ENCODE measurements around the gene NTM.
"Not testable (repeated sequence)": the region's sequence is repeated elsewhere in the genome, so short reads cannot be mapped to it uniquely, and the experiment has no call there.

The NTM gene

DNA sequence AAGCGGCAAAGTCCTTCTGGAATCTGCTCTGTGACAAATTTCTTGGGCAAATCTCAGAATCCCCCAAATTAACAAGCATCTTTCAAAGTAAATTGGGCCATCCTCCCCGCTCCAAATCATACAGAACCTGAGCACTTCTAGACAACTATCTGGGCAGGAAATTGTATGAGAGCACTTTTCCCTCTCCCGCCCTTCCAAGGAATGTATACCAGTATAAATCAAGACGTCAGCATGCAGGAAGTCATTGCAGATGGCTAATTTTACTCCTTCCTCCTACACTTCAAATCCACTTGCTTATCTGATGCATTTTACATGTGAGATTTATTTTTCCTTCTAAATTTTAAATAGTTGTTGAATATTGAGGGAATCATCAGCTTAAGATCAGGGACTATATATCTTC lies 52.1 kb downstream of the NTM start:
- no peak for TF ChIP-seq EZH2phosphoT487 (IDR thresholded peaks at IDR 0.05; ENCODE audit: borderline replicate concordance)
- TF ChIP-seq, protein P1, sequence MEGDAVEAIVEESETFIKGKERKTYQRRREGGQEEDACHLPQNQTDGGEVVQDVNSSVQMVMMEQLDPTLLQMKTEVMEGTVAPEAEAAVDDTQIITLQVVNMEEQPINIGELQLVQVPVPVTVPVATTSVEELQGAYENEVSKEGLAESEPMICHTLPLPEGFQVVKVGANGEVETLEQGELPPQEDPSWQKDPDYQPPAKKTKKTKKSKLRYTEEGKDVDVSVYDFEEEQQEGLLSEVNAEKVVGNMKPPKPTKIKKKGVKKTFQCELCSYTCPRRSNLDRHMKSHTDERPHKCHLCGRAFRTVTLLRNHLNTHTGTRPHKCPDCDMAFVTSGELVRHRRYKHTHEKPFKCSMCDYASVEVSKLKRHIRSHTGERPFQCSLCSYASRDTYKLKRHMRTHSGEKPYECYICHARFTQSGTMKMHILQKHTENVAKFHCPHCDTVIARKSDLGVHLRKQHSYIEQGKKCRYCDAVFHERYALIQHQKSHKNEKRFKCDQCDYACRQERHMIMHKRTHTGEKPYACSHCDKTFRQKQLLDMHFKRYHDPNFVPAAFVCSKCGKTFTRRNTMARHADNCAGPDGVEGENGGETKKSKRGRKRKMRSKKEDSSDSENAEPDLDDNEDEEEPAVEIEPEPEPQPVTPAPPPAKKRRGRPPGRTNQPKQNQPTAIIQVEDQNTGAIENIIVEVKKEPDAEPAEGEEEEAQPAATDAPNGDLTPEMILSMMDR (conservative IDR thresholded peaks at IDR 0.05; ENCODE audit: low read length): no peak
- Histone ChIP-seq H3K4me1 (ENCODE audit: insufficient read depth, low read length, poor library complexity, severe bottlenecking) (no peaks in the 10 kb centered on the region), H4K20me1 (ENCODE audit: insufficient read depth, low read length, poor library complexity, severe bottlenecking) (no peaks in the 10 kb centered on the region), H2AFZ (ENCODE audit: low read length) (no peak overlapping the region), H3K79me2 (ENCODE audit: insufficient read depth, low read length) (no peaks in the 10 kb centered on the region), H3K9me3 (ENCODE audit: insufficient read depth, low read depth, low read length) (no peaks in the 10 kb centered on the region), H3F3A (ENCODE audit: low read depth) (no peaks in the 10 kb centered on the region), H3K9me2 (replicated peaks; ENCODE audit: low read depth, low read length) (no peaks in the 10 kb centered on the region), H3K36me3 (ENCODE audit: insufficient read depth, low read length) (no peaks in the 10 kb centered on the region), H3K4me2 (ENCODE audit: low read depth, low read length, poor library complexity, severe bottlenecking) (no peak overlapping the region), H3K9ac (ENCODE audit: low read depth, low read length, poor library complexity, severe bottlenecking) (no peak overlapping the region), H3K27me3 (ENCODE audit: insufficient read depth, low read length, poor library complexity, severe bottlenecking) (no peaks in the 10 kb centered on the region), H3K4me3 (ENCODE audit: low read length, poor library complexity, severe bottlenecking) (no peak overlapping the region)

DNA sequence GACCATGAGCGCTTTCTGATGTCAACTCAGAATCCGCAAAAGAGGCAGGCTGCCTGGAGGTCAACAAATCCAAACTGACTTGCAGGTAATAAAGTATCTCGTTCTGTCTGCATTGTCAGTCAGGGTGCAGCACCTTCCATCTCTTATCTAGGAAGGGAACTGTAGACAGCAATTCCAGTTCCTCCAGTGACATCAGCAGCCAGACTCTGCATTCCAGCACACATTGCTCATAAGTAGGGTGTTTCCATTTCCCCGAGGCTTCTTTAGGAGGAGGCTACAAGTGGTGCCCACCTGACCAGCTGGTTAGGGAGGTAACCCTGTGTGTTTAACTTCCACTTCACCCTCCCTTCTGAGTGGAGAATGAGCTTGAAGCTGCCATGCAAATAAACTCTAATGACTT lies 53.3 kb downstream of the NTM start:
- Histone ChIP-seq H3F3A (ENCODE audit: low read depth) (no peaks in the 10 kb centered on the region), H3K4me3 (ENCODE audit: low read length, poor library complexity, severe bottlenecking) (no peak overlapping the region), H3K9ac (ENCODE audit: low read depth, low read length, poor library complexity, severe bottlenecking) (no peak overlapping the region), H3K9me2 (replicated peaks; ENCODE audit: low read depth, low read length) (no peaks in the 10 kb centered on the region), H3K4me1 (ENCODE audit: insufficient read depth, low read length, poor library complexity, severe bottlenecking) (no peaks in the 10 kb centered on the region), H2AFZ (ENCODE audit: low read length) (no peak overlapping the region), H3K79me2 (ENCODE audit: insufficient read depth, low read length) (no peaks in the 10 kb centered on the region), H3K4me2 (ENCODE audit: low read depth, low read length, poor library complexity, severe bottlenecking) (no peak overlapping the region), H3K9me3 (ENCODE audit: insufficient read depth, low read depth, low read length) (no peaks in the 10 kb centered on the region), H3K27me3 (ENCODE audit: insufficient read depth, low read length, poor library complexity, severe bottlenecking) (no peaks in the 10 kb centered on the region), H4K20me1 (ENCODE audit: insufficient read depth, low read length, poor library complexity, severe bottlenecking) (no peaks in the 10 kb centered on the region), H3K36me3 (ENCODE audit: insufficient read depth, low read length) (no peaks in the 10 kb centered on the region)
- TF ChIP-seq EZH2phosphoT487 (IDR thresholded peaks at IDR 0.05; ENCODE audit: borderline replicate concordance): no peak
- TF ChIP-seq, protein P1 (conservative IDR thresholded peaks at IDR 0.05; ENCODE audit: low read length): no peak

DNA sequence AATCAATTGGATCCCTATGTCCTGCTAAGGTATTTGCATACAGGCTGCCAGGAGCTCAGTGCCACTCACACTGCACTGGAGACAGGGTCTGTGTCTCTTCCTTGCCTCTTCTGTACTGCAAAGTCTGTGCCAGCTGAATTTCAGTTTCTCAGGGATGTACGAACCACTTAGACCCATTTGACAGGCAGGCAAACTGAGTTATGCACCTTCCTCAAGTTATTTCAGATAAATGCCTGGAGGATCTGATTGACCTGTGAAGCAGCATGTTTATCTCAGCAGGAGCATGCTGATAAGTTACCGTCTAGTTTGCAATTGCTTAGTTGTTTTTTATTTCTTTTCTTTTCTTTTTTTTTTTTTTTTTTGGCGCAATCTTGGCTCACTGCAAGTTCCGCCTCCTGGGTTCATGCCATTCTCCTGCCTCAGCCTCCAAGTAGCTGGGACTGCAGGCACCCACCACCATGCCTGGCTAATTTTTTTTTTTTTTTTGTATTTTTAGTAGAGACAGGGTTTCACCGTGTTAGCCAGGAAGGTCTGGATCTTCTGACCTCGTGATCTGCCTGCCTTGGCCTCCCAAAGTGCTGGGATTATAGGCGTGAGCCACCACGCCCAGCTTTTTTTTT lies 54.0 kb downstream of the NTM start:
- H3K4me2 ChIP-seq (ENCODE audit: low read depth, low read length, poor library complexity, severe bottlenecking); H3K9me3 ChIP-seq (ENCODE audit: insufficient read depth, low read depth, low read length); H3K4me1 ChIP-seq (ENCODE audit: insufficient read depth, low read length, poor library complexity, severe bottlenecking); H3K9me2 ChIP-seq (replicated peaks; ENCODE audit: low read depth, low read length); H3K79me2 ChIP-seq (ENCODE audit: insufficient read depth, low read length); H3K27me3 ChIP-seq (ENCODE audit: insufficient read depth, low read length, poor library complexity, severe bottlenecking); H3F3A ChIP-seq (ENCODE audit: low read depth); H3K36me3 ChIP-seq (ENCODE audit: insufficient read depth, low read length); H2AFZ ChIP-seq (ENCODE audit: low read length); H3K4me3 ChIP-seq (ENCODE audit: low read length, poor library complexity, severe bottlenecking); H3K9ac ChIP-seq (ENCODE audit: low read depth, low read length, poor library complexity, severe bottlenecking); H4K20me1 ChIP-seq (ENCODE audit: insufficient read depth, low read length, poor library complexity, severe bottlenecking): not testable (repeated sequence)

DNA sequence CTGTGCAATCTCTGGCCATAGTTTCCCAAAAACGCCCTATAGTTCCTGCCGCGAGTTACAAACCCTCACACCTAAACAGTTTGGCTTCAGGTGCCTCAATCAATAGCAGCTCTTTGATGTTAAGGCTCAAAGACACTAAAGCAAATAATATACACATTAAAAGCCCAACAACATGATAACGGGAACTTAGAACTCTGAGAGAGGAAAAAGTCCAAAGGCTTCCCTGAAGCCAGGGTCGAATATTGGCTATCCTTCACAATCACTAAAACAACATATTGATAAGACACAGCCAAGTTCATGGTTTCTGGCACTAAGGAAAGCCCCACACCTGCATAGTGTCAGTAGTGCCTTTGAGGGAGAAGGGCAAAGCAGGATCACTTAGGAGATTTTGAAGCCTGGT lies 54.9 kb downstream of the NTM start:
- H3K27me3 ChIP-seq (ENCODE audit: insufficient read depth, low read length, poor library complexity, severe bottlenecking): no peaks in the 10 kb centered on the region
- no peak for TF ChIP-seq EZH2phosphoT487 (IDR thresholded peaks at IDR 0.05; ENCODE audit: borderline replicate concordance)
- TF ChIP-seq, protein P1 (conservative IDR thresholded peaks at IDR 0.05; ENCODE audit: low read length): no peak
- H2AFZ ChIP-seq (ENCODE audit: low read length): no peak overlapping the region

More for the DNA sequence above, 54.9 kb downstream of the NTM start:
- H3K4me2 ChIP-seq (ENCODE audit: low read depth, low read length, poor library complexity, severe bottlenecking): no peak overlapping the region
- no peaks in the 10 kb centered on the region for H3F3A ChIP-seq (ENCODE audit: low read depth)
- no peaks in the 10 kb centered on the region for H3K36me3 ChIP-seq (ENCODE audit: insufficient read depth, low read length)
- no peak overlapping the region for H3K4me3 ChIP-seq (ENCODE audit: low read length, poor library complexity, severe bottlenecking)
- H3K9me3 ChIP-seq (ENCODE audit: insufficient read depth, low read depth, low read length): no peaks in the 10 kb centered on the region
- no peaks in the 10 kb centered on the region for H4K20me1 ChIP-seq (ENCODE audit: insufficient read depth, low read length, poor library complexity, severe bottlenecking)
- H3K4me1 ChIP-seq (ENCODE audit: insufficient read depth, low read length, poor library complexity, severe bottlenecking): no peaks in the 10 kb centered on the region
- no peak overlapping the region for H3K9ac ChIP-seq (ENCODE audit: low read depth, low read length, poor library complexity, severe bottlenecking)
- no peaks in the 10 kb centered on the region for H3K9me2 ChIP-seq (replicated peaks; ENCODE audit: low read depth, low read length)
- no peaks in the 10 kb centered on the region for H3K79me2 ChIP-seq (ENCODE audit: insufficient read depth, low read length)

All from Loucy (cell line).